NOMO-1 treated with dmso at 0.1 percent for 144 hours (cell line): Measurements from ENCODE around the gene DBH.

Experiments used
- DNase-seq: peaks from one replicate; lab custom pipeline; 2025; ENCODE audit not compliant: unreplicated experiment; lab: John Stamatoyannopoulos, UW

DBH gene

GRCh38 chr9:133604214-133604613 lies 31.9 kb upstream of the DBH start:
- no peak for DNase-seq

DNA sequence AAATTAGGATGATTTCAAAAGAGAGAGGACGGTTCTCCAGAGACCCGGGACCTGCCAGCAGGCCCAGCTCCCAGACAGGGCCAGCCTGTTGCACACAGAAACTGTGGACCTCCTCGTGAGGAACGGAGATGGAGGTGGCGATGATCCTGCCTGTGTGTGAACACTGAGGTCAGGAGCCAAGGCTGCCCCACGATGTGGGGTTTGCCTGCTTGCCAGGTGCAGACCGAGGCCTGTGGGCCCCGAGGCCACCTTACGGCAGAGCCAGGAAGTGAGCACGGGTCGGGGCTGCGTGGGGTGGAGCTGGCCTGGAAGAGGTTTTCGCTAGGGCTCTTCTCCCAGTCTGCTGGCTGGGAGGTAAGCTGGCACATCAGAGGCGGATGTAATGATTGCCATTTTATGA lies 31.3 kb upstream of the DBH start:
- no peak for DNase-seq

DNA sequence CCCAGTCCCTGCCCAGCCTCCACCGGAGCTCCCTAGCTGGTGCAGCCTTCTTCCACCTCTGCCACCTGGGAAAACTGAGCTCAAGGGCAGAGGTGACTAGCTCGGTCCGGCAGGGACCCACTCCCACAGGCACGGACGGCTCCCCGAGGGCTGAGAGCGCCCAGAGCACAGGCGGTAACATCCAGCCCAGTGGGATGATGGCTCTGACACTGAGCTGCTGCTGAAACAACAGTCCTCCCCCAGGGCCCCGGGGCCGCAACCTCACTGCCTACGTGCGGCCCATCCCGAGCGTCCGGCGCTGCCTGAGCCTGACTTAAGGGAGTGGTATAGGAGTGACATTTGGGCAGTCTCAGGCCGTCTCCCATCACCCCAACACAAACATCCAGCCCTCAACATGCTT lies 30.7 kb upstream of the DBH start:
- DNase-seq, result no peak

GRCh38 chr9:133605856-133606707 lies 30.1 kb upstream of the DBH start:
- no peak for DNase-seq

- no peak for DNase-seq
Measured at GRCh38 chr9:133606708-133607025, 29.5 kb upstream of the DBH start.

DNA sequence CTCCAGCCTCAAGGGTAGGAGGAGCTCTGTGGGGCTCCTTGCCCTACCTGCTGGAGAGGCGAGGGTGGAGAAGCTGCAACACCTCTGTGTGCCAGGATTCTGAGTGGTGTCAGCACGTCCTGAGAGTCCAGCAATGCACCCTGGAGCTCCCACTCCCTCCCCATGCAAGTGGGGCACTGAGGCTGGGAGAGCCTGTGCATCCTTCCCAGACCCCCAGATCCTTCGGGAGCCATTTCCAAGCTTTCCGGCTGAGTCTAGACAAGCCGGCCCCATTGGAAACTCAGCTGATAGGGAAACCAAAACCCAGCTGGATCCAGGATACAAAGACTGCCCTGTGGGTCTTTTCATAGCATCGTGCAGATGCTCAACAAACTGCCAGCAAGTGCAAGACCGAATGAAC lies 28.8 kb upstream of the DBH start:
- DNase-seq, result no peak

DNA sequence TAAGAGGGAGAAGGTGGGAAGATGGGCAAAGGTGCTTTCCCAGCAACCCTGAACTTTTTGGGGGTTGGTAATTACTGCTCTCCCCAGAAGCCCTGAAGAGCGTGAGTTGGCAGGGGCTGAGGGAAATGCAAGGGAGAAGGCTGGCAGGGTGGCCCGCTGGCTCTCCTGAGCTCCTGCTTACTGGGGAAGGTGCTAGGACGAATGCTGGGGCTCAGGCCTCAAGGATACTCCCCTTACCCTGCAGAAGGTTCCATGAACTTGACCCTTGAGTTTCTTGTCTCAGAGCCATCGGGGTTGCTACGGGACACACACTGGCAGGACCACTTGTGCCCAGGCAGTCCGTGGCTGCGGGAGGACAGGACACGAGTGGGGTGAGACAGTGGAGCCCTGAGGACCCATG lies 28.2 kb upstream of the DBH start:
- DNase-seq, result no peak

- no peak for DNase-seq
Measured at GRCh38 chr9:133608382-133608781, 27.8 kb upstream of the DBH start.

GRCh38 chr9:133608889-133609288 lies 27.3 kb upstream of the DBH start:
- no peak for DNase-seq

DNA sequence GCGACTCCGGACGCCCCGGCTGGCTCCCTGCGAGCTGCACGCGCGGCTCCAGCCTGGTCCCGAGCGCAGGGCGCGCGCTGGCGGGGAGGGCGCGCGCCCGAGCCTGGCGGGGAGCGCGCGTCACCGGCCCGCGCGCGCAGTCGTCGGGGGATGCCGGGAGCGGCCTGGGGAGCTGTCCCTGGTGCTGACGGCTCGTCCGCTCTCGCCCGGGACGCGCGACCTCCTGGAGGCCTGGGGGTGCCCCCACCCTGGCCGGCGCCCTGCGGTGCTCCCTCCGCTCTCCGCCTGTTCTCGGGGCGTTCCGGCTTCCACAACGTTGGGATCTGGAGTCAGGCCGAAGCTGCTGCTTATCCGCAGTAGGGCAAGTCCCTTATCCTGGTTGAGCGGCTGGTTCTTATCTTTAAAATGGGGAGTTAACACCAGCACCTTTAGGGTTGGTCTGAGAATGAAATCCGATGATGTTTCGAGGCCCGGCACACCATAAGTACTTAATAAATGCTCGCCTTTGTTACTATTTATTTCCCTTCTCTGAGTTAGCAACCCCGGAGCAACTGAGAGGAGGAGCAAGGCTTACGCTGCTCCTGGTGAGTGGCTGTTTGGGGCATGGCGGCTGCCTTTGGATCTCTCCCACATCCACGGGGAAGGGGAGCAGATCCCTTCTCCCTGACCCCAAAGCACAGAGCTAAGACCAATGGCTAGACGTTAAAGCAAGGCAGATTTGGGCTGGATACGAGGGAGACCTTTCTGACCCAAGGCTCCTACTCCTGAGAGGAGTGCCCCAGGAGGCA lies 26.7 kb upstream of the DBH start, which contains the start of gene FAM163B:
FAM163B (minus strand) TSS at position 79 of the 788 bp plus-strand sequence. CDS start 29,166 bp downstream, outside the sequence.
- DNase-seq, result no peak

- no peak for DNase-seq
Measured at GRCh38 chr9:133610845-133611244, 25.3 kb upstream of the DBH start.

GRCh38 chr9:133612051-133612450 lies 24.1 kb upstream of the DBH start:
- no peak for DNase-seq

- DNase-seq, result no peak
Measured at GRCh38 chr9:133612816-133613215, 23.3 kb upstream of the DBH start.

GRCh38 chr9:133613432-133613831 lies 22.7 kb upstream of the DBH start:
- no peak for DNase-seq

- DNase-seq, result no peak
Measured at GRCh38 chr9:133614056-133614455, 22.1 kb upstream of the DBH start.

DNA sequence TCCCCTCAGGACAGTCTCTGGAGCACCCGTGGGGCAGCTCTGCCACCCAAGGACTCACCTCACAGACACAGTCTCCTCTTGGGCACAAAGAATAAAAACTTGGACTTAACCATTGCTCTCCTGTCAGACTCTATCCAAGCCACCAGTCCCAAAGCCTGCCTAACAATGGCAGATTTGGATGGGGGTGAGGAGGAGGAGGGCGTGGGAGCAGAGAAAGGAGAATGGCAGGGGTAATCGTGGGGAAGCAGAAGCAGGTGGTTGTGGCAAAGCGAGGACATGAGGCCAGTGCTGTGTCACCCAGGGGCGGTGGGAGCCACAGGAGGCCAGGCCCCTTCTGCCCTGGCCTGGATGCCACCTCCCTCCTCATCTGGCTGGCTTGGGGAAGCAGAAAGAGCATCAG lies 21.5 kb upstream of the DBH start:
- DNase-seq, result no peak

GRCh38 chr9:133615186-133615585 lies 21.0 kb upstream of the DBH start:
- no peak for DNase-seq

DNA sequence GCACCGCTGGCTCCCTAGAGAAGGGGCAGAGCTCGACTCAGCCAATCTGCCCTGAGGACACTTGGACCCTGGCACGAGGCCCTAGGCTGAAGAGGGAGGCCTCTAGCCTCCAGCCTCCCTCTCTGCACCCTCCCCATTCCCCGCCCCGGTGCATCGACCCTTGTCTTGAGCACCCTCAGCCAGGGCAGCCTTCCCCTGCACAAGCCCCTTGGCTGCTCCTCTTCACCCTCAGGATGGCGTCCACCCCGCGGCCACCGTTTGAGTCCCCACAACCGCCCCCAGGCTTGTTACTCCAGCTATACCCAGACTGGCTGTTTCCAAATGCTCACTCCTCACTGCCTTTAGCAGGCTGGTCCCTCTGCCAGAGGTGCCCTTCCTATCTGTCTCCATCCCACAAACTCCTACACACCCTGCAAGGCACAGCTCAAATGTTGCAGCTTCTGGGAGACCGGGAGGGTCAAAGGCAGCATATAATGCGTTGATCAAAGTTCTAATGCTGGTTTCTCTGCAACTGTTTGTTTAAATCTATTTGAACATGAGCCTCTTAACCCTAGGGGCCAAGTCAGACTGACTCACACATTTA lies 20.5 kb upstream of the DBH start:
- DNase-seq, result no peak

DNA sequence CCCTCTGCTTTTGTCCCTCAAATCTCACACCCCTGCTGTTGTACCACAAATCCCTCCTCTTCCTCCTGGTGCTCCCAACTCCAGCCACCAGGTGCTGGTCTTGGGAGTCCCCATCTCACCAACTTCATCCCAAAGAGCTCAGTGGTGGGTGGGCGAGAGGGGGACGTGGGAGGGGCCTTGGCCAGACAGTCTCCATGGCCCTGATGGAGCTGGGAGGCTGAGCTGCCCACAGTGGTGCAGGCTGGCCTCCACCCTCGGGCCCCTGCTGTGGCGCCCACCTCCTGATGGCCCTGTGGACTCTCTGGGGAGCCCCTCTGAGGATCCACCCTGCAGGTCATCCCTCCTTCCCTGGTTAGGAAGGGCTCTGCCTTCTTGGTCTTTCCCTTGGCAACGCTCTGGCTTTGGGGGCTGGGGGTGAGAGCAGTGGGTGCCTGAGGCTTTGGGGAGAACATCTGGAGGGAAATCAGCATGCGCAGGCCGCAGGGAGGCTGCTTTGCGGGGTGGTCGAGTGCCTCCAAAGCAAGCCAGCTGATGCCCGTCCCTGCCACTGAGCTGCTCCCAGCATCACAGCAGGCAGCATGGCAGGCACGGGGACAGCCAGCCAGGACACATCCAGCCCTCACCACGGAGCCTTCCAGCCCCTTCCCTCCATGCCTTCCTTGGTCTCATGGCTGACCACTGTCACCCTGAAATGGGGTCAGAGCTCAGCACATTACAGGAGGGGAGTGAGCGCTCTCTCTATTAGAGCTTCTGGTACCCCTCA lies 19.3 kb upstream of the DBH start:
- DNase-seq, result no peak

DNA sequence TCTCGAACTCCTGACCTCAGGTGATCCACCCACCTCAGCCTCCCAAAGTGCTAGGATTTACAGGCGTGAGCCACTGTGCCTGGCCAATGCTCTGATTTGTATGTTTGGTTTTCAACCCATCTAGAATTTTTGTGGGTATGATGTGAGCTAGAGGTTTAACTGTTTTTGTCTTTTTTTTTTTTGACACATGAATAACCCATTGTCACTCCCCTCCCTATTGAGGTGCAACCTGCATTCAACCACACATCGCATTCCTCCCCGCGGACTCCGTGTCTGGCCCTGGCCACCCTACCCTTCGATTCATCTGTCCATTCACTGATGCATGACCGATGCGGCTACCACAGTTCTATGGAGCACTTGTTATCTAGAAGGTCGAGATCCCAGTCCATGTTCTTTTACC lies 17.4 kb upstream of the DBH start:
- no peak for DNase-seq

- DNase-seq, result peak; percentile 61
Measured at GRCh38 chr9:133619791-133620190, 16.4 kb upstream of the DBH start.
